COLO668 (cell line): ENCODE results near the gene PTPN7.
"Not testable (repeated sequence)": the region's sequence is repeated elsewhere in the genome, so short reads cannot be mapped to it uniquely, and the experiment has no call there.

ENCODE experiments used
- DNase-seq: peaks from one replicate; lab custom pipeline; 2025; ENCODE audit not compliant: unreplicated experiment; lab: John Stamatoyannopoulos, UW

Gene PTPN7

GRCh38 chr1:202154148-202154765, 6.1 kb downstream of the PTPN7 start:
- no peak for DNase-seq

DNA sequence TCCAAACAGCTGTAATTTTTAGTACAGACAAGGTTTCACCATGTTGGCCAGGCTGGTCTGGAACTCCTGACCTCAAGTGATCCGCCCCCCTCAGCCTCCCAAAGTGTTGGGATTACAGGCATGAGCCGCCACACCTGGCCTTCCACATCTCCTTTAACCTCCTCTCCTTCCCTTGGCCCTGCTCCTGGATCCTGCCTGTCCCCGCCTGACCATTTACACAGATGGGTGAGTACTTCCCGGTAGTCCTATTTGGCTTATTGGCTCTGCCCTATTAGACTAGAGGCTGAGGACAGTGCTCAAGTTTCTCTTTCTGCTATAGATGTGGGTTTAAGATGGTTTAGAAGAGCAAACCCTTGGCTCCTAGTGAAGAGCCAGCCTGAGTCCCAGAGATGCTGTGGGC, 7.1 kb downstream of the PTPN7 start:
- DNase-seq = no peak

GRCh38 chr1:202152399-202152798, 8.0 kb downstream of the PTPN7 start:
- DNase-seq = no peak

DNA sequence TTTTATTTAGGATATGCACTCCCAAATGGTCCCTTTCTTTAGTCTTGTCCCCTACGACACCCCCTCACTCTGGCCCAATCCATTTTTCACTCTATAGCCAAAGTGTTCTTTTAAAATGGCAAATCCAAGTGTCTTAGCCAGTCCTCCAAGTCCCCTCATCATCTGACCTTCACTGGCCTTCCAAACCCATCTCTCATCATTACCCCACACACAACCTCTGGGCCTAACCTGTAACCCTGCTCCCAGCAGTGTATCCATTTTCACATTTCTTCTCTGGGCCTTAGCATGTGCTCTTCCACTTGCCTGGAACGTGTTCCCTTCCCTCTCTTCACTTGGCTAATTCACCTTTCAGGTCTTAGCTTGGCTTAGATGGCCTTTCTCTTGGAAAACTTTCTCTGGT, 9.4 kb downstream of the PTPN7 start:
- DNase-seq = no peak

- DNase-seq = no peak
These were observed 9.8 kb downstream of the PTPN7 start for GRCh38 chr1:202150602-202151001.

GRCh38 chr1:202150187-202150586, 10.2 kb downstream of the PTPN7 start:
- no peak for DNase-seq

- DNase-seq = no peak
These were observed 10.8 kb downstream of the PTPN7 start for GRCh38 chr1:202149566-202149965.

GRCh38 chr1:202148391-202148790, 12.0 kb downstream of the PTPN7 start:
- no peak for DNase-seq

DNA sequence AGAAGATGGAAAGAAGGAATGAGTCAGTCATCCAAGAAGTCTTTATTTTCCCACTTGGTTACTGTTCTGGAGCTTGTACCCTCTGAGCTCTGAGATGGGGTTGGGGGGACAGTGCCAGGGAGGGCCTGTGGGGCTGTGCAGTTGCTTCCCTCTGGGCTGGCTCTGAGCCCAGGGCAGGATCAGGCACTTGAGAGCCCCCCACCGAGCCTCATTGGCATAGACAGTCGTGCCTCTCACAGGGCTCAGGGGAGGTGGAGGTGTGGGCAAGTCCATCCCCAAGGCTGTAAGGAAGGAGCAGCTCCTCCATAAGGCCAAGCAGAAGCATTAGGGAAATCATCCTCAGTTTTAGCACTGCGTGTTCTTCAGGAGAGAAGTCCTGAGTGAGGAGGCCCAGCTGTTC, 13.4 kb downstream of the PTPN7 start:
- no peak for DNase-seq

GRCh38 chr1:202146279-202146678, 14.1 kb downstream of the PTPN7 start:
- DNase-seq = no peak

- DNase-seq = not testable (repeated sequence)
These were observed 14.7 kb downstream of the PTPN7 start for GRCh38 chr1:202145744-202146140.

DNA sequence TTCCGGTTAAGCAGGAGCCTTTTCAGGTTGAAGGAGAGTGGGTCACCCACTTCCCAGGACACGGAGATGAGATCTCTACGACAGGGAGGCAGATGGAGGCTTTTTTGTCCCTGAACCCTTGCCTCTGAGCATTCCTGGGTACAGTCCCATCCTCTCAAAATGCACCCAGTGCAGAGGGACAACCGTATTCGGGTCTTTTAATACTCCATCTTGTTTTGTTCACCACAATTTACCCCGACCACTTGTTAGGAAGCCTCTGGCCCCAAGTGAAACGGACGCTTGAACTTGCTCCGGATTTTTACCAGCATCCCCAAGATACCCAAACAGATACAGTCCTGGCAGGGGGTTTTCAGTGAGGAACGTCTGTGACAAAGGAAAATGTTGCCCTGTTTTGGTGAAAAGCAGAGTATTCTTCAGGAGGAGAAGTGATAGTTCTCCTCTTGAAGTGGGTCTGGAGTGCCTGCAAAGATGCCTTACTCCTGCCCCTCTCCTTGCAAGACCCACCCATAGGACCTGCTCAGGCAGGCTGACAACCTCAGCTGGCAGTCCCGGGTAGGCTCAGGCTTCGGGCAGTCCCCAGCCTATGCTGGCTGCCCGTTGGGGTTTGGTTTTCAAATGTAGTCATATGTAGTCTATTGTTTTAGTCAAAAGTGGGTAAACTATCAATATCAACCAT, 15.2 kb downstream of the PTPN7 start:
- no peak for DNase-seq

DNA sequence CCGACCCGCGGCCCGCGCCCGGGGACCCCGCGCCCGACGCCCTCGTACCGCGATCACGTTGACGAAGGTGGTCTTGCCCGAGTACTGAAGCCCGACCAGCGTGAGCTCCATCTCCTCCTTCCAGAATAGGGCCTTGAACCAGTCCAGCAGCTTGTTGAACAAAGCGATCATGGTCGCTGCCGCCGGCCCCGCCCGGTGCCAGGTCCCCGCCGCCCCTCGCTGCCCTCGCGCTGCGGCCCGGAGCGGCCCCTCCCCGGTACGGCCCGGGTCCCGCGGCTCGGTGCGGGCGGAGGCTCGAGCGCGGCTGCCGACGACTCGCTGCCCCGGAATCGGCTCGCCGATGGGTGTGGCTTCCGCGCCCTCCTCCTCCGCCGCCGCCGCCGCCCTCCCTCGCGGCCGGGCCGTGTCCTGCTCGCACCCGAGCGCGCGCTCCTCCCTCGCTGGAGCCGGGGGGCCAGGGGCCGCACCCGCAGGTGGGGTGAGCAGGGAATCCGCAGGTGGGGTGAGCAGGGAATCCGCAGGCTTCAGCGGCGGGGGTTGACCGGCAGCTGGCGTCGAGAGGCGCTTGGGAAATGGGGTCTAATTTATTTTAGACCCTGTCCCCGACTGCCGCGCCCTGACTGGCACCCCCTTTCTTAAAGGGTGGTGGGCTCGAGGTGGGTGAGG, 15.9 kb downstream of the PTPN7 start, which contains the start of gene ARL8A:
ARL8A (minus strand) TSS at position 336 of the 666 bp plus-strand sequence; CDS start at position 171, 165 bp downstream.
- DNase-seq = peak; percentile 81

- DNase-seq = peak; percentile 56
These were observed 16.5 kb downstream of the PTPN7 start for GRCh38 chr1:202143768-202144401.

- DNase-seq = no peak
These were observed 17.2 kb downstream of the PTPN7 start for GRCh38 chr1:202143011-202143767.

DNA sequence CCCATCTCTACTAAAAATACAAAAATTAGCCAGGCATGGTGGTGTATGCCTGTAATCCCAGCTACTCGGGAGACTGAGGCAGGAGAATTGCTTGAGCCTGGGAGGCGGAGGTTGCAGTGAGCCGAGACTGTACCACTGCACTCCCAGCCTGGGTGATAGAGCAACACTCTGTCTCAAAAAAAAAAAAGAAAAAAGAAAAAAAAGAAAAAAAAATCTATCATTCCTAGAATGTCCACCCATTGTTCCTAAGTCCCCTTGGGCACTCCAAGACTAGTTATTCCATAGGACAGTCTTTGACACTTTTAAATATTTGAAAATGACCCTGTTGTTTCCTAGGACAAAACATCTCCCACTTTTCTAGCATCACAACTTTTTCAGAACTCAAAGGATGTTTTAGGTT, 18.9 kb downstream of the PTPN7 start:
- not testable (repeated sequence) for DNase-seq

- no peak for DNase-seq
These were observed 19.6 kb downstream of the PTPN7 start for GRCh38 chr1:202140833-202141232.

GRCh38 chr1:202135221-202135721, 25.1 kb downstream of the PTPN7 start:
- DNase-seq = peak; percentile 70

DNA sequence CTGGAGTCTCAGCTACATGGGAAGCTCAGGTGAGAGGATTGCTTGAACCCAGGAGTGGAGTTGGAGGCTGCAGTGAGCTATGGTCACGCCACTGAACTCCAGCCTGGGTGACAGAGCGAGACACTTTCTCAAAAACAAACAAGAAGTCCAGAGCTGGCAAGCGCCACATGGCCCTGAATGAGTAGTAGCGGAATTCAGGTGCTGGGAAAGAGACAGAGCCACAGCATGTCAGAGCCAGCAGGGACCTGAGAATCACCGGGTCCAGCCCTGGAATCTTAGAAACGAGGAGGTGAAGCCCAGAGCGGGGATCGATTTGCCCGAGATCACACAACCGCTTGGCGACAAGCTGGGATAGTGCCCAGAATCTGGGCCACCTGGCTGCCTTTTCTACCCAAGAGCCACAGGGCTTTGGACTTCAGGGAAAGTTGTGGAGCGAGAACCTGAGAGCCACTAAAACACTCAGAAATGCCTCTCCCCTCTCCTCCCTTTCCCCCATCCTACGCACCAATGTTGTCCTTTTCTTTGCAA, 25.7 kb downstream of the PTPN7 start:
- DNase-seq = no peak

- DNase-seq = no peak
These were observed 26.4 kb downstream of the PTPN7 start for GRCh38 chr1:202133989-202134388.

GRCh38 chr1:202133496-202133895, 26.9 kb downstream of the PTPN7 start:
- DNase-seq = no peak
